ENCODE measurements around the gene RCOR1. TPM values are rescaled to one million over a fixed set of nuclear protein-coding genes. Genes with fewer than 3 reads are reported as not detected.
A peak's percentile ranks its signal among the peaks of the same experiment; 100 is the strongest.

Gene RCOR1
- total and polyA plus RNA-seq, 9 donors = 7.2 to 22.3 (median 18.3) TPM

DNA sequence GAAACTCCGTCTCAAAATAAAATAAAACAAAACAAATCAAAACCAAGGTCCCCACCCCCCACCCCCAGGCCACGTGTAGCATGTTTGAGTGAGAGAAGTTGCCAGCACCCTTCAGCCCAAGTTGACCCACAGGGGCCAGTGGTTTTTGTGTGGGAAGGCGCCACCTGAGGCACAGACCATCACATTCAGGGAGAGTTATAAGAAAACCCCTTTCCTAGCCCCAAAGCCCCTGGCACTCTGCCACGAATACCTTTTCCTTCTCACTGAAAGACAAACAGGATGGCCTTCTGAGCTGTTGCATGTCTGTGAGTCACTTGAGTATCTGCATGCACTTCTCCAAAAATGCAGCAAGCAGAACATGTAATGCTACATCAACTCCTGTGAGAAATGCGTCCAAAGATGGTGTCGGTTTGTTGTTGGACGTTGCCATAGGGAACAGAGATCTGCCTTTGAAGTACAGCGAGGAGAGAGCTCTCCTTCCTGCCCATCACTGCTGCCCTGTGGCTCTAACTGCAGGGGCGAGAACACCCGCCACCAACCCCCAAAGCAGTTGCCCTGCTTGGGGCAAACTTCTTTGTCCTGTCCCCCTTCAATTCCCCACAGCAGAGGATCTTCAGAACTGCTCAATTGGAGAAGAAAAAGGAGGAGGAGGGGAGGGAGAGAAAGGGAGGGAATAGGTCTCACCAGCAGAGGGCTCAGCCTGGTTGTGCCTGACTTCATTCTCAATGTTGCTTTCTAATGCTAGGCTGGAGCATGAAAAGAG, 182.1 kb downstream of the RCOR1 start:
- TF ChIP-seq, protein P1, sequence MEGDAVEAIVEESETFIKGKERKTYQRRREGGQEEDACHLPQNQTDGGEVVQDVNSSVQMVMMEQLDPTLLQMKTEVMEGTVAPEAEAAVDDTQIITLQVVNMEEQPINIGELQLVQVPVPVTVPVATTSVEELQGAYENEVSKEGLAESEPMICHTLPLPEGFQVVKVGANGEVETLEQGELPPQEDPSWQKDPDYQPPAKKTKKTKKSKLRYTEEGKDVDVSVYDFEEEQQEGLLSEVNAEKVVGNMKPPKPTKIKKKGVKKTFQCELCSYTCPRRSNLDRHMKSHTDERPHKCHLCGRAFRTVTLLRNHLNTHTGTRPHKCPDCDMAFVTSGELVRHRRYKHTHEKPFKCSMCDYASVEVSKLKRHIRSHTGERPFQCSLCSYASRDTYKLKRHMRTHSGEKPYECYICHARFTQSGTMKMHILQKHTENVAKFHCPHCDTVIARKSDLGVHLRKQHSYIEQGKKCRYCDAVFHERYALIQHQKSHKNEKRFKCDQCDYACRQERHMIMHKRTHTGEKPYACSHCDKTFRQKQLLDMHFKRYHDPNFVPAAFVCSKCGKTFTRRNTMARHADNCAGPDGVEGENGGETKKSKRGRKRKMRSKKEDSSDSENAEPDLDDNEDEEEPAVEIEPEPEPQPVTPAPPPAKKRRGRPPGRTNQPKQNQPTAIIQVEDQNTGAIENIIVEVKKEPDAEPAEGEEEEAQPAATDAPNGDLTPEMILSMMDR (IDR thresholded peaks at IDR 0.05) = peak in 1 of 3 donors; percentile 51
- TF ChIP-seq EP300 (IDR thresholded peaks at IDR 0.05) (no peak), POLR2A (IDR thresholded peaks at IDR 0.05) (no peak)
- 40 to 44% (median 42%) methylated on average over 10 of the region's 10 CpGs for WGBS, 3 donors
- intact Hi-C loops (cut with DNase I) = no loop called here

DNA sequence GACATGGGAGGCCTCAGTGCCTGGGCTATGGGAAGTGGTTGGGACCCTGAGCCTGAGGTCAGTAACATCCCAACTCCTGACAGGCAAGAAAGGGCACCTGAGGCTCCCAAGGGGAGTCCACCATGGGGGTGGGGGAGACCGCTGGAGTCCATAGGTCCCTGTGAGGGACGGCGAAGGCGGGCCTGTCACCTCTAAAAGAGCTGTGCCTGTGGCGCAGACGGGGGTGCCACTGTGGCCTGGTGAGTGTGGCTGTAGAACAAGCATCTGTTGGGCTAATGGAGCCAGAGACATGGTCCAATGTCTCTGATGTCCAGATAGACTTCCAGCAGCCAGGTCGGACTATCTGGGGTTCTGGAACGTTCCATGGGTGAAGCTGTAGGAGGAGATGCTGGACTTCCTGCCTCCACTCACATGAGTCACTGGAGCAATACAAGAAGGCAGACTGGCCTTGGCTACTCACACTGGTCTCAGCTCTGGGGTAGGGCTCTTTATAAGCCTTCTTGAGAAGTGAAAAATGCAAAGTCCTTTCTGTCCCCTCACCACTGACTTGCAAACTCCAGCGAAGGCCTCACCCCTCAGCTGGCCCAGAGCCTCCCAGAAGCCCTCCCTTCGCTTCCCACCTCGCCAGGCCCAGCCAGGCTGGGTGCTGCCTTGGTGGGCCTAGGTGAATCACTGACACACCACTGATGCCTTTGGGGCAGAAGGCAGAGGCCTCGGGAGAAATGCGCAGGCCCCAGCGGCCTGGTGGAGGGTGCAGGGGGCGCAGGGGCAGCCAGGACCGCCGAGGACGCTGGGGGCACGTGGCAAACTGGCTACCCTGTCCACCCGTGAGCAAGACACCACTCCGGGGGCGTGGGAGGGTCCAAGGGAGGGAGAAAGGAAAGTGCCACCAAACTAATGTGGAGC, 183.7 kb downstream of the RCOR1 start:
- peak in 2 of 5 donors; percentile 31 to 41 for DNase-seq
- intact Hi-C loops (cut with DNase I) = no loop called here
- no peaks in the 10 kb centered on the region for H3K27me3 ChIP-seq
- 78 to 80% (median 80%) methylated on average over 22 of the region's 22 CpGs for WGBS, 3 donors
- no peak overlapping the region for H3K4me3 ChIP-seq
- H3K27ac ChIP-seq = peak overlapping the region in 1 of 2 donors; percentile 59
- no peaks in the 10 kb centered on the region for H3K9me3 ChIP-seq
- no peaks in the 10 kb centered on the region for H3K4me1 ChIP-seq (ENCODE audit: insufficient read depth)
- TF ChIP-seq, protein P1 (IDR thresholded peaks at IDR 0.05) = no peak
- TF ChIP-seq POLR2A (IDR thresholded peaks at IDR 0.05) (no peak), EP300 (IDR thresholded peaks at IDR 0.05) (no peak)
- H3K36me3 ChIP-seq = no peaks in the 10 kb centered on the region

More for the DNA sequence above, 182.1 kb downstream of the RCOR1 start:
- no peaks in the 10 kb centered on the region for H3K9me3 ChIP-seq
- H3K27me3 ChIP-seq = no peaks in the 10 kb centered on the region
- H3K27ac ChIP-seq = no peak overlapping the region
- H3K4me3 ChIP-seq = no peak overlapping the region
- peak; percentile 33 to 59 (median 45) for DNase-seq
- no peaks in the 10 kb centered on the region for H3K36me3 ChIP-seq
- no peaks in the 10 kb centered on the region for H3K4me1 ChIP-seq (ENCODE audit: insufficient read depth)

DNA sequence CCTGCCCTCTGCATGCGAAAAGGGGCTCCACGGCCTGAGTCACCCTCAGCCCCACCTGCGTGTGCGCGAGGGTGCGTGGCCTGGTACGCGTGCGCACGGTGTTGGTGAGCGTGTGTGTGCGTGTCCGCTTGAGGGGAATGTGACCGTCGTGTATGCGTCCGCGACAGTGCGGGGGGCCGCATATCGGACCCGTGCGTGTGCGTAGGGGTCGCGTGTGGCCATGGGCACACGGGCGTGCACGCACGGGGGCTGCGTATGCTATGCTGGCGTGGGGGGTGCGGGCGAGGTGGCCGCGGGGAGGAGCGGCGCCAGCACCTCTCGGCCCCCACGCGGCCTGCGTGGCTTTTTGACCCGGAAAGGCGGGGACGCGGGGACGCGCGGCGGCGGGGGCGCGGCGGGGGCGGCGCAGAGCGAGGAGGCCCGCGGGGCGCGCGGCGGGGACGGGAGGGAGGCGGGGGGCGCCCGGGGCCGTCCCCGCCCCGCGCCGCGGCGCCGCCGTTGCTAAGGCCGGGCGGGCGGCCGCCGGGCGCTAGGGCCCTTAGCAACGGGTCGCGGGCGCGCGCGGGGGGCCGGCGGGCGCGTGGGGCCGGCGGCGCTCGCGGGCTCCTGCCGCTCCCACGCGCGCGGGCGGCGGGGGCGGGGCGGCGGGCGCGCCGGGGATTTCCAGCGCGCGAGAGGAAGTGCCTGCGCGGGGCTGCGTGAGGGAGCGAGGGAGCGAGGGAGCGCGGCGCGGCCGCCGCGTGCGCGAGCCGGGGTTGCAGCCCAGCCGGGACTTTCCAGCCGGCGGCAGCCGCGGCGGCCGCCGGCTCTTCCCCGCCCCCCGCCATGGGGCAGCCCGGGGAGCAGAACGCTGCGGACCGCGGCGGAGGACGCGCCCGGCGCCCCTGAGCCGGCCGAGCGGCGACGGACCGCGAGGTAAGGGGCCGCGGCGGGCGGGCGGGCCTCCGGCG, 184.6 kb downstream of the RCOR1 start, which contains the start of gene TRAF3:
Gene TRAF3 (plus strand): TSS at position 689 of the 950 bp plus-strand sequence. CDS start 92,753 bp downstream, outside the sequence.
- intact Hi-C loops (cut with DNase I) = no loop called here
- DNase-seq = peak; percentile 56 to 83 (median 69)
- Histone ChIP-seq H3K4me1 (ENCODE audit: insufficient read depth) (no peaks in the 10 kb centered on the region), H3K4me3 (peak within 1 kb of the TSS; percentile 51), H3K27ac (peak within 1 kb of the TSS; percentile 81 to 86), H3K9me3 (no peaks in the 10 kb centered on the region), H3K27me3 (no peaks in the 10 kb centered on the region), H3K36me3 (no peaks in the 10 kb centered on the region)
- 13 to 39% (median 19%) methylated on average over 52 to 144 of the region's 163 CpGs for WGBS, 3 donors
- TF ChIP-seq EP300 (IDR thresholded peaks at IDR 0.05) = no peak
- TF ChIP-seq POLR2A (IDR thresholded peaks at IDR 0.05) = no peak
- TF ChIP-seq, protein P1 (IDR thresholded peaks at IDR 0.05) = no peak

Data from ovary (tissue), 9 donors.